Fibroblast of mammary gland (primary cell): Measurements from ENCODE around the gene EXOSC2.

Experiments
- DNase-seq: peaks from one replicate; pipeline ENCODE4 v3.0.0-alpha.2; 2010; ENCODE audit warnings: low read depth
- H3K4me3 ChIP-seq: 2 replicates; pipeline ENCODE4 v1.5.1; 2011; ENCODE audit warnings: low read depth, mild to moderate bottlenecking, low read length, moderate library complexity; ENCODE audit not compliant: control insufficient read depth
- CTCF ChIP-seq: conservative IDR thresholded peaks from 2 replicates; pipeline ENCODE4 v1.5.1; 2011; ENCODE audit warnings: low read depth, low read length, inconsistent platforms; ENCODE audit not compliant: control insufficient read depth, insufficient read depth

The EXOSC2 gene

GRCh38 chr9:130668196-130668595, 25.4 kb upstream of the EXOSC2 start:
- TF ChIP-seq CTCF = no peak
- no peak for DNase-seq
- H3K4me3 ChIP-seq = no peak overlapping the region

- no peak for TF ChIP-seq CTCF
- no peak for DNase-seq
- H3K4me3 ChIP-seq = no peak overlapping the region
These were observed 24.9 kb upstream of the EXOSC2 start for GRCh38 chr9:130668659-130669058.

- no peak for DNase-seq
- H3K4me3 ChIP-seq = no peak overlapping the region
- no peak for TF ChIP-seq CTCF
These were observed 23.6 kb upstream of the EXOSC2 start for GRCh38 chr9:130669965-130670364.

GRCh38 chr9:130670644-130671043, 22.9 kb upstream of the EXOSC2 start:
- no peak overlapping the region for H3K4me3 ChIP-seq
- no peak for DNase-seq
- no peak for TF ChIP-seq CTCF

- TF ChIP-seq CTCF = no peak
- no peak for DNase-seq
- H3K4me3 ChIP-seq = no peak overlapping the region
These were observed 21.1 kb upstream of the EXOSC2 start for GRCh38 chr9:130672466-130672865.

- no peak for DNase-seq
- H3K4me3 ChIP-seq = no peak overlapping the region
- TF ChIP-seq CTCF = no peak
These were observed 20.5 kb upstream of the EXOSC2 start for GRCh38 chr9:130672933-130673615.

GRCh38 chr9:130675396-130675795, 18.2 kb upstream of the EXOSC2 start:
- no peak for DNase-seq
- H3K4me3 ChIP-seq = no peak overlapping the region
- no peak for TF ChIP-seq CTCF
